Peyer's patch (tissue), 4 donors: ENCODE data around the gene VGLL2.

Experiments
- POLR2A ChIP-seq, 2 donors: fragments of 450-650 bp; IDR thresholded peaks; one replicate each; pipeline ENCODE4 v1.5.1; 2017; ENCODE audit warnings: antibody characterized with exemption in 2 of 2, mild to moderate bottlenecking in 2 of 2, moderate library complexity in 2 of 2
- TF ChIP-seq, protein P1 (sequence below), 6 experiments: fragments of 450-650 bp in 4 of 6; fragments of 200-600 bp in 2 of 6; sonication (generic) in 1 of 6; IDR thresholded peaks; one replicate each; pipeline ENCODE4 v1.5.1; 2017 to 2019; ENCODE audit warnings: antibody characterized with exemption in 6 of 6, mild to moderate bottlenecking in 3 of 6, moderate library complexity in 1 of 6

DNA sequence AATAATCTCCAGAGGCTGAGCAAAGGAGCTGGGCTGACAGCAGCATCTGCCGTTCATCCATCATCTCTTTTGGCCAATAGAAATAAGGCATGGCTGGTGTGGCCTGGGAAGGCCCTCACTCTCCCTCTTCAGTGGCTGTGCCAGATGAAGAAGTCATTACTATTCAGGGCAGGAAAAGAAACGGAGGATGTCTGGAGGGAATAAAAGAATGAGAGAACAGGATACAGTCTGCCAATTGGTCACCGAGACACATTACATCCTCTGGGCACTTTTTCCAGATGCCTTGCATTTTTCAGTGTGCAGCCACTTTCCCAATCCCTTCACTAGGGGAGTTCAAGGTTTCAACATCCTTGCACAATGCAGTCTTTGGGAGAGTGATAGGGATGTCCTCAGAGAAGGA, 32.2 kb upstream of the VGLL2 start:
- TF ChIP-seq, protein P1, sequence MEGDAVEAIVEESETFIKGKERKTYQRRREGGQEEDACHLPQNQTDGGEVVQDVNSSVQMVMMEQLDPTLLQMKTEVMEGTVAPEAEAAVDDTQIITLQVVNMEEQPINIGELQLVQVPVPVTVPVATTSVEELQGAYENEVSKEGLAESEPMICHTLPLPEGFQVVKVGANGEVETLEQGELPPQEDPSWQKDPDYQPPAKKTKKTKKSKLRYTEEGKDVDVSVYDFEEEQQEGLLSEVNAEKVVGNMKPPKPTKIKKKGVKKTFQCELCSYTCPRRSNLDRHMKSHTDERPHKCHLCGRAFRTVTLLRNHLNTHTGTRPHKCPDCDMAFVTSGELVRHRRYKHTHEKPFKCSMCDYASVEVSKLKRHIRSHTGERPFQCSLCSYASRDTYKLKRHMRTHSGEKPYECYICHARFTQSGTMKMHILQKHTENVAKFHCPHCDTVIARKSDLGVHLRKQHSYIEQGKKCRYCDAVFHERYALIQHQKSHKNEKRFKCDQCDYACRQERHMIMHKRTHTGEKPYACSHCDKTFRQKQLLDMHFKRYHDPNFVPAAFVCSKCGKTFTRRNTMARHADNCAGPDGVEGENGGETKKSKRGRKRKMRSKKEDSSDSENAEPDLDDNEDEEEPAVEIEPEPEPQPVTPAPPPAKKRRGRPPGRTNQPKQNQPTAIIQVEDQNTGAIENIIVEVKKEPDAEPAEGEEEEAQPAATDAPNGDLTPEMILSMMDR (IDR thresholded peaks at IDR 0.05): no peak
- no peak for TF ChIP-seq POLR2A (IDR thresholded peaks at IDR 0.05)
